C4-2B (cell line): Measurements from ENCODE around the gene KRTAP19-7.

Experiments used
- ZFX ChIP-seq: fragments of 450-650 bp; IDR thresholded peaks from 2 replicates; pipeline ENCODE4 v1.6.1; 2017
- TF ChIP-seq, protein P1 (sequence below): fragments of 450-650 bp; conservative IDR thresholded peaks from 2 replicates; pipeline ENCODE4 v1.5.1; 2017; ENCODE audit warnings: mild to moderate bottlenecking

- TF ChIP-seq, protein P1, sequence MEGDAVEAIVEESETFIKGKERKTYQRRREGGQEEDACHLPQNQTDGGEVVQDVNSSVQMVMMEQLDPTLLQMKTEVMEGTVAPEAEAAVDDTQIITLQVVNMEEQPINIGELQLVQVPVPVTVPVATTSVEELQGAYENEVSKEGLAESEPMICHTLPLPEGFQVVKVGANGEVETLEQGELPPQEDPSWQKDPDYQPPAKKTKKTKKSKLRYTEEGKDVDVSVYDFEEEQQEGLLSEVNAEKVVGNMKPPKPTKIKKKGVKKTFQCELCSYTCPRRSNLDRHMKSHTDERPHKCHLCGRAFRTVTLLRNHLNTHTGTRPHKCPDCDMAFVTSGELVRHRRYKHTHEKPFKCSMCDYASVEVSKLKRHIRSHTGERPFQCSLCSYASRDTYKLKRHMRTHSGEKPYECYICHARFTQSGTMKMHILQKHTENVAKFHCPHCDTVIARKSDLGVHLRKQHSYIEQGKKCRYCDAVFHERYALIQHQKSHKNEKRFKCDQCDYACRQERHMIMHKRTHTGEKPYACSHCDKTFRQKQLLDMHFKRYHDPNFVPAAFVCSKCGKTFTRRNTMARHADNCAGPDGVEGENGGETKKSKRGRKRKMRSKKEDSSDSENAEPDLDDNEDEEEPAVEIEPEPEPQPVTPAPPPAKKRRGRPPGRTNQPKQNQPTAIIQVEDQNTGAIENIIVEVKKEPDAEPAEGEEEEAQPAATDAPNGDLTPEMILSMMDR = no peak
- TF ChIP-seq ZFX = no peak
These were observed 29.2 kb upstream of the KRTAP19-7 start, which contains the start of gene KRTAP22-2 for GRCh38 chr21:30590297-30590696.
